ENCODE measurements around the gene OR1A1.
"Not testable (repeated sequence)": the region's sequence is repeated elsewhere in the genome, so short reads cannot be mapped to it uniquely, and the experiment has no call there.

Gene OR1A1

GRCh38 chr17:3207367-3207766, at the start of gene OR1A1:
OR1A1 (plus strand) TSS chr17:3207667; CDS start chr17:3215621, 7,954 bp downstream.
- Histone ChIP-seq H3K9ac (ENCODE audit: low read depth, low read length) (no peak within 1 kb of the TSS), H3K9me3 (ENCODE audit: control insufficient read depth, insufficient read depth, low read length) (no peaks in the 10 kb centered on the region)

DNA sequence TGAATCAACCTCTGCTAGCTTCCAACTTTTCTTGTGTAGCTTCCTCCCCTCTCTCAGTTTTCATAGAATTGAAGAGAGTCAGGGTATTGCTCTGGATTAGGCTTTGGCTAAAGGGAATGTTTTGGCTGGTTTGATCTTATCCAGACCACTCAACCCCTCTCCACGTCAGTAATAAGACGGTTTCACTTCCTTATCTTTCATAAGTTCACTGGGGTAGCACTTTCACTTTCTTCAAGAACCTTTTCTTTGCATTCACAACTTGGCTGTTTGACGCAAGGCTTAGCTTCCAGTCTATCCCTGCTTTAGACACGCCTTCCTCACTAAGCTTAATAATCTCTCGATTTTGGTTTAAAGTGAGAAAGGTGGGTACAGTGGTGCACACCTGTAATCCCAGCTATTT, 39.9 kb upstream of the OR1A1 start:
- H3K36me3 ChIP-seq (ENCODE audit: insufficient read depth, low read length), result no peaks in the 10 kb centered on the region
- H3K9me3 ChIP-seq (ENCODE audit: control insufficient read depth, insufficient read depth, low read length), result no peaks in the 10 kb centered on the region; the same call in 1 of the 2 replicates
- no peak overlapping the region for H3K9ac ChIP-seq (ENCODE audit: low read depth, low read length)
- H3K4me1 ChIP-seq (ENCODE audit: insufficient read depth, low read length), result no peaks in the 10 kb centered on the region

More at GRCh38 chr17:3207367-3207766, at the start of gene OR1A1:
- H3K4me1 ChIP-seq (ENCODE audit: insufficient read depth, low read length), result no peaks in the 10 kb centered on the region
- no peaks in the 10 kb centered on the region for H3K36me3 ChIP-seq (ENCODE audit: insufficient read depth, low read length)

DNA sequence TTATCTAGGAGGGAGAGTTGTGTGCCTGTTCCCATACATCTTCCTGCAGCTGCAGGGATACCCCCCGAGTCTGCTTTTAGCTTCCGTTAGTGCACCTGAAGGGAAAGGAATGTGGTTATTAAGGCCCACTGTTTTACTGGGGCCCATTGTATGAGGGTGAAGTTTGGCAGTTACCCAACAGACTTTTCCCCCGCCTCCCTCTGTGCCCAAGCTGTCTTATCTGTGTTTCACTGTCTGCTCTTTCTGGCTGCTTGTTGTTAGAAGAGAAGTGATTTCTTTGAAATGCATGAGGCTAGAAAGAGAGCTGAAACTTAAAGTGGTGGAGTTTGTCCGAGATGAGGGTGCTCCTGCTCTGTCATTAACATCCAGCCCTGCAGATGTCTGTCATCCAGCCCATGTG, 17.5 kb upstream of the OR1A1 start:
- no peaks in the 10 kb centered on the region for H3K4me1 ChIP-seq (ENCODE audit: insufficient read depth, low read length)
- H3K9ac ChIP-seq (ENCODE audit: low read depth, low read length), result no peak overlapping the region
- no peaks in the 10 kb centered on the region for H3K36me3 ChIP-seq (ENCODE audit: insufficient read depth, low read length)
- H3K9me3 ChIP-seq (ENCODE audit: control insufficient read depth, insufficient read depth, low read length), result no peaks in the 10 kb centered on the region

DNA sequence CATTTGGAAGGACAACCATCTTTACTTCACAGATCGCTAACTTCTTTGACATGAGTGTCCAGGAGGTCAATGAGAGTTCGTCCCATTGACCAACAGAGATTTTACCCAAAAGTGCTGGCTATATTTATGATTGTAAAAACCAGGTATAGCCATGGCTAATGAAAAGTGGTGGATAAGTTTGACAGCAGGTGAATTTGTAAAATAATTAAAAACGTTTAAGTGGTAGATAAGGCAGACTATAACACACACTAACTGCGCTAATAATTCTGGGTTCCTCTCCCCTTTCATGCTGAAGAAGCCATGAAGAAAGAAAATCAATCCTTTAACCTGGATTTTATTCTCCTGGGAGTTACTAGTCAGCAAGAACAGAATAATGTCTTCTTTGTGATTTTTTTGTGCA, 10.2 kb upstream of the OR1A1 start, which contains the start of gene OR1A2:
Gene OR1A2, plus strand, starts transcription at position 301 of the 400 bp plus-strand sequence. Its CDS starts 0 bp downstream, at position 301.
- Histone ChIP-seq H3K4me1 (ENCODE audit: insufficient read depth, low read length) (no peaks in the 10 kb centered on the region), H3K36me3 (ENCODE audit: insufficient read depth, low read length) (no peaks in the 10 kb centered on the region), H3K9me3 (ENCODE audit: control insufficient read depth, insufficient read depth, low read length) (no peaks in the 10 kb centered on the region), H3K9ac (ENCODE audit: low read depth, low read length) (no peak within 1 kb of the TSS)

DNA sequence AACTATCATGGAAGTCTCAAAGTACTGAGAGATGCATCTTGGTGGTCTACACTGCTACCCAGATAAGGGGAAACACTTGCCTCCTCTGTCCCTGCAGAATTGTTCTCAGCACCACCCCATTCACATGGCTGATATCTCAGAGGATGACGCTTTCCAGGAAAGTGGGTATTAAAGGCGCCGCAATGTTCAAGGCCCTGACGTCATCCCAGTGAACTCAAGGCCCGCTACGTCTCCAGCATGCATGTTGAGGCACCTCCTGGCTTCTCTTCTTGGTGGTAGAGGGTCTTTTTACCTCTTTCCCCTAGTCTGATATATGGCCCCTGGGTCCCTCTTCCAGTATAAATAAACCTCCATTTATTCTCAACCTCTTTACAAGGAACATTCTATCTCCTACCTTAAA, 1.0 kb downstream of the OR1A1 start:
- Histone ChIP-seq H3K4me1 (ENCODE audit: insufficient read depth, low read length) (no peaks in the 10 kb centered on the region), H3K9ac (ENCODE audit: low read depth, low read length) (no peak overlapping the region), H3K36me3 (ENCODE audit: insufficient read depth, low read length) (no peaks in the 10 kb centered on the region), H3K9me3 (ENCODE audit: control insufficient read depth, insufficient read depth, low read length) (no peaks in the 10 kb centered on the region)

DNA sequence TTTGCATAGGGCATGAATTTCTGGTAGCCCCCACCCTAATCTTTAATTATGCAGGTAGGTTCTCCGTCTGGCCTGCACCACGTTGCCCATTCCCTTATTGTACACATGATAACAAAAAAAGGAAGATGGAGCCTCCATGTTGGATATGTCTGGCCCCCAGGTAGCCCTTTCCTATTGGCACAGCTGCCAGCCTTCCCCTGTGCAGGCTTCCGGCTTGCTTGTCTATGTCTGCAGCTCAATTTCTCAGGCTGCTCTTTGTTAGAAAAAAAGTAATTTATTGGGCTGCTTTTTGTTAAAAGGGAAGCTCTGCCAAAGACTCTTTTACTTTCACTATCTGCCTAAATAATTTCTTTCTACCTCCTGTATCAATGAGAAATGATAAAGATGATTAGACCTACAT, 5.5 kb downstream of the OR1A1 start:
- H3K9me3 ChIP-seq (ENCODE audit: control insufficient read depth, insufficient read depth, low read length), result no peaks in the 10 kb centered on the region
- no peak overlapping the region for H3K9ac ChIP-seq (ENCODE audit: low read depth, low read length)

GRCh38 chr17:3213587-3213986, 6.1 kb downstream of the OR1A1 start:
- no peak overlapping the region for H3K9ac ChIP-seq (ENCODE audit: low read depth, low read length)
- no peaks in the 10 kb centered on the region for H3K4me1 ChIP-seq (ENCODE audit: insufficient read depth, low read length)
- no peaks in the 10 kb centered on the region for H3K9me3 ChIP-seq (ENCODE audit: control insufficient read depth, insufficient read depth, low read length)
- no peaks in the 10 kb centered on the region for H3K36me3 ChIP-seq (ENCODE audit: insufficient read depth, low read length)

More for the DNA sequence above, 5.5 kb downstream of the OR1A1 start:
- H3K36me3 ChIP-seq (ENCODE audit: insufficient read depth, low read length), result no peaks in the 10 kb centered on the region
- H3K4me1 ChIP-seq (ENCODE audit: insufficient read depth, low read length), result no peaks in the 10 kb centered on the region

DNA sequence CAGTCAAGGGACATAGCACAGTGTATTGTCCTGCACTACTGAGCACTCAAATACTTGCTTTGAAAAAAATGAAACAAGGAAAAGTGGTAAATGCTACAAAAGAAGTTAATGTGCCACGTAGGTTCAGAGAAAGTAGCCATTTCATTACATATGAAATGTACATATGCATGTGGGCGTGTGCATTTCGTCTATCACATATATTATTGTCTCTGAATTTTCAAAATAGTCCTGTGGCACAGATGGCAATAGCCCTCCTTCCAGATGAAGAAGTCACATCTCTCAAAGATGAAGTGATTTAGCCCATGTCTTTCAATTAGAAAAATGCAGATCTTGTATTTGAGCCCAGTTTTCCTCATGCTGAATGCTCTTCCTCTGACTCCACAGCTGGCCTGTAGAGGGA, 12.5 kb downstream of the OR1A1 start:
- H3K9me3 ChIP-seq (ENCODE audit: control insufficient read depth, insufficient read depth, low read length); H3K9ac ChIP-seq (ENCODE audit: low read depth, low read length); H3K36me3 ChIP-seq (ENCODE audit: insufficient read depth, low read length); H3K4me1 ChIP-seq (ENCODE audit: insufficient read depth, low read length): not testable (repeated sequence)

GRCh38 chr17:3221850-3222249, 14.4 kb downstream of the OR1A1 start:
- H3K9me3 ChIP-seq (ENCODE audit: control insufficient read depth, insufficient read depth, low read length), result no peaks in the 10 kb centered on the region
- no peaks in the 10 kb centered on the region for H3K4me1 ChIP-seq (ENCODE audit: insufficient read depth, low read length)
- no peaks in the 10 kb centered on the region for H3K36me3 ChIP-seq (ENCODE audit: insufficient read depth, low read length)
- H3K9ac ChIP-seq (ENCODE audit: low read depth, low read length), result no peak overlapping the region

- Histone ChIP-seq H3K36me3 (ENCODE audit: insufficient read depth, low read length) (no peaks in the 10 kb centered on the region), H3K9ac (ENCODE audit: low read depth, low read length) (no peak overlapping the region), H3K4me1 (ENCODE audit: insufficient read depth, low read length) (no peaks in the 10 kb centered on the region), H3K9me3 (ENCODE audit: control insufficient read depth, insufficient read depth, low read length) (no peaks in the 10 kb centered on the region)
Measured at GRCh38 chr17:3222505-3222904, 15.0 kb downstream of the OR1A1 start.

- not testable (repeated sequence) for H3K4me1 ChIP-seq (ENCODE audit: insufficient read depth, low read length); H3K9me3 ChIP-seq (ENCODE audit: control insufficient read depth, insufficient read depth, low read length); H3K9ac ChIP-seq (ENCODE audit: low read depth, low read length)
Measured at GRCh38 chr17:3224721-3225352, 17.4 kb downstream of the OR1A1 start.

GRCh38 chr17:3232300-3232699, 24.8 kb downstream of the OR1A1 start:
- not testable (repeated sequence) for H3K9ac ChIP-seq (ENCODE audit: low read depth, low read length); H3K9me3 ChIP-seq (ENCODE audit: control insufficient read depth, insufficient read depth, low read length); H3K4me1 ChIP-seq (ENCODE audit: insufficient read depth, low read length); H3K36me3 ChIP-seq (ENCODE audit: insufficient read depth, low read length)

More at GRCh38 chr17:3224721-3225352, 17.4 kb downstream of the OR1A1 start:
- H3K36me3 ChIP-seq (ENCODE audit: insufficient read depth, low read length), result not testable (repeated sequence)

- H3K36me3 ChIP-seq (ENCODE audit: insufficient read depth, low read length); H3K9ac ChIP-seq (ENCODE audit: low read depth, low read length); H3K9me3 ChIP-seq (ENCODE audit: control insufficient read depth, insufficient read depth, low read length); H3K4me1 ChIP-seq (ENCODE audit: insufficient read depth, low read length): not testable (repeated sequence)
Measured at GRCh38 chr17:3238685-3239084, 31.2 kb downstream of the OR1A1 start.

GRCh38 chr17:3241044-3241443, 33.6 kb downstream of the OR1A1 start:
- H3K4me1 ChIP-seq (ENCODE audit: insufficient read depth, low read length); H3K36me3 ChIP-seq (ENCODE audit: insufficient read depth, low read length); H3K9me3 ChIP-seq (ENCODE audit: control insufficient read depth, insufficient read depth, low read length); H3K9ac ChIP-seq (ENCODE audit: low read depth, low read length): not testable (repeated sequence)

DNA sequence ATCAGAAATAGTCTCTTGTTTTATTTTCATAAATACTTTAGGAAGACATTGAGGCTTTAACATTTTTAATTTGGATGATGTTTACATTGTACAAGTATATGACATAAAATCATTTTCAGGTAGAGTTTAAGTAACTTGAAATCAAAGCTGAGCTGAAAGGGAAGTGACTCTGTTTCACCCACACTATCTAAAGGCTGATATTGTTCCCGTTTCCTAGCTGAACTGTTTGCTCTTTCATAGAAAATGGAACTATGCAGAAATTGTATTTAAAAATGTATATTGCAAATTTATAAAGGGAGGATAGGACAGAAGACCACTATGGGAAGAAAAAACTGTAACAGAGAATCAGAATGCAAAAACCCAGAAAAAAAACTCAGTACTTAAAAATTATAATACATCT, 37.4 kb downstream of the OR1A1 start:
- not testable (repeated sequence) for H3K4me1 ChIP-seq (ENCODE audit: insufficient read depth, low read length); H3K36me3 ChIP-seq (ENCODE audit: insufficient read depth, low read length); H3K9me3 ChIP-seq (ENCODE audit: control insufficient read depth, insufficient read depth, low read length); H3K9ac ChIP-seq (ENCODE audit: low read depth, low read length)

DNA sequence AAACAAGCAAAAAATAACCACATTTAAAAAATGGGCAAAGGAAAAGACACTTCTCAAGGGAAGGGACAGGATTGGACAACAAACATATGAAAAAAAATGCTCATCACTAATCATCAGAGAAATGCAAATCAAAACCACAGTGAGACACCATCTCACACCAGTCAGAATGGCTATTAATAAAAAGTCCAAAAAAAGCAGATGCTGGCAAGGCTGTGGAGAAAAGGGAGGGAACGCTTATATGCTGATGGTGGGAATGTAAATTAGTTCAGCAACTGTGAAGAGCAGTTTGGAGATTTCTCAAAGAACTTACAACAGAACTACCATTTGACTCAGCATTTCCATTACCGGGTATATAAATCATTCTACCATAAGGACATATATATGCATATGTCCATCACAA, 41.5 kb downstream of the OR1A1 start:
- not testable (repeated sequence) for H3K9ac ChIP-seq (ENCODE audit: low read depth, low read length)

More for the DNA sequence above, 41.5 kb downstream of the OR1A1 start:
- H3K4me1 ChIP-seq (ENCODE audit: insufficient read depth, low read length); H3K36me3 ChIP-seq (ENCODE audit: insufficient read depth, low read length); H3K9me3 ChIP-seq (ENCODE audit: control insufficient read depth, insufficient read depth, low read length): not testable (repeated sequence)

Data from ES-I3 (cell line).